OCI-LY1 (cell line): ENCODE results near the gene CSF3R.
A peak's percentile ranks its signal among the peaks of the same experiment; 100 is the strongest.

ENCODE experiments used
- H2AFZ ChIP-seq: fragments of 200-600 bp; sonication (generic), shearing (Covaris generic); 2 replicates; pipeline ENCODE4 v1.6.0; 2014; ENCODE audit warnings: antibody characterized with exemption, mild to moderate bottlenecking, low read length
- H3F3A ChIP-seq: fragments of 200-600 bp; sonication (generic), shearing (Covaris generic); 2 replicates; pipeline ENCODE4 v1.6.0; 2014; ENCODE audit warnings: mild to moderate bottlenecking, antibody characterized with exemption, low read length, moderate library complexity; ENCODE audit not compliant: insufficient read depth
- H3K27ac ChIP-seq: fragments of 200-600 bp; sonication (generic); 2 replicates; pipeline ENCODE4 v1.5.1; 2014; ENCODE audit warnings: low read length, mixed run types, mild to moderate bottlenecking, low read depth; ENCODE audit not compliant: poor library complexity, severe bottlenecking
- H3K27me3 ChIP-seq: fragments of 200-600 bp; sonication (generic); 2 replicates; pipeline ENCODE4 v1.6.0; 2014; ENCODE audit warnings: antibody characterized with exemption, mild to moderate bottlenecking, low read length, moderate library complexity; ENCODE audit not compliant: insufficient read depth
- H3K36me3 ChIP-seq: fragments of 200-600 bp; sonication (generic); 2 replicates; pipeline ENCODE4 v1.6.1; 2014; ENCODE audit warnings: mild to moderate bottlenecking, antibody characterized with exemption, low read length, moderate library complexity, mixed read lengths; ENCODE audit not compliant: insufficient read depth
- H3K4me1 ChIP-seq: fragments of 200-600 bp; sonication (generic); 2 replicates; pipeline ENCODE4 v1.5.1; 2014; ENCODE audit warnings: mild to moderate bottlenecking, low read length, moderate library complexity; ENCODE audit not compliant: insufficient read depth, severe bottlenecking
- H3K4me2 ChIP-seq: fragments of 200-600 bp; sonication (generic), shearing (Covaris generic); 2 replicates; pipeline ENCODE4 v1.6.1; 2014; ENCODE audit warnings: low read length
- H3K4me3 ChIP-seq: fragments of 200-600 bp; sonication (generic); 2 replicates; pipeline ENCODE4 v1.5.1; 2014; ENCODE audit warnings: low read length, low read depth, mild to moderate bottlenecking, mixed read lengths; ENCODE audit not compliant: poor library complexity, severe bottlenecking
- H3K79me2 ChIP-seq: fragments of 200-600 bp; shearing (Covaris generic); 2 replicates; pipeline ENCODE4 v1.6.1; 2016; ENCODE audit warnings: mixed run types, low read length, mixed read lengths; ENCODE audit not compliant: insufficient read depth
- H3K9ac ChIP-seq: fragments of 200-600 bp; sonication (generic), shearing (Covaris generic); 2 replicates; pipeline ENCODE4 v1.6.1; 2014; ENCODE audit warnings: mild to moderate bottlenecking, low read length, mixed read lengths
- H3K9me2 ChIP-seq: fragments of 200-600 bp; sonication (generic), shearing (Covaris generic); 2 replicates; pipeline ENCODE4 v1.6.1; 2014; ENCODE audit warnings: low read depth, mild to moderate bottlenecking, low read length, mixed read lengths
- H3K9me3 ChIP-seq: fragments of 200-600 bp; shearing (Covaris generic); 2 replicates; pipeline ENCODE4 v1.6.1; 2014; ENCODE audit warnings: low read length, mixed read lengths
- H4K20me1 ChIP-seq: fragments of 200-600 bp; sonication (generic), shearing (Covaris generic); 2 replicates; pipeline ENCODE4 v1.6.0; 2016; ENCODE audit warnings: mild to moderate bottlenecking, low read length; ENCODE audit not compliant: insufficient read depth
- EZH2 ChIP-seq: fragments of 200-600 bp; sonication (generic), shearing (Covaris generic); IDR thresholded peaks from 2 replicates; pipeline ENCODE4 v1.8.0; 2017; ENCODE audit warnings: borderline replicate concordance, mixed run types, mild to moderate bottlenecking, antibody characterized with exemption, low read length, moderate library complexity, mixed read lengths
- TF ChIP-seq, protein P1 (sequence below): fragments of 200-600 bp; sonication (generic), shearing (Covaris generic); IDR thresholded peaks from 2 replicates; pipeline ENCODE4 v1.5.1; 2017; ENCODE audit warnings: mild to moderate bottlenecking, antibody characterized with exemption, low read length, moderate library complexity, mixed read lengths

The CSF3R gene

DNA sequence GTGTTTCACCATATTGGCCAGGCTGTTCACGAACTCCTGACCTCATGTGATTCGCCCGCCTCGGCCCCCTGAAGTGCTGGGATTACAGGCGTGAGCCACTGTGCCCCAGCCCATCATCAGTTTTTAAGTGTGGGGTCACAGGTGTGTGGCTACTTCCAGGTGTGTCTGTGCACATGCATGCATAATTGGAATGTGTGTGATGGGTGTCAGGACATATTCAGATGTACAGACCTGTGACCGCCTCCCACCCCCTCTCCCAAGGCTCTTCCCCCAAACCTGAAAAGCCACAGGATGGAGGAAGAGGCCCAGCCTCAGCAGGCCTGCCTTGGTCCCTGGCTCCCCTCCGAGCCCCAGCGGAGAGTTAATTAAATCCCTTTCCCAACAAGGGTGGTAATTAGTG, 37.3 kb upstream of the CSF3R start:
- no peak overlapping the region for H3K9ac ChIP-seq
- H3K9me2 ChIP-seq: no peaks in the 10 kb centered on the region
- H3K4me1 ChIP-seq: no peaks in the 10 kb centered on the region
- TF ChIP-seq, protein P1, sequence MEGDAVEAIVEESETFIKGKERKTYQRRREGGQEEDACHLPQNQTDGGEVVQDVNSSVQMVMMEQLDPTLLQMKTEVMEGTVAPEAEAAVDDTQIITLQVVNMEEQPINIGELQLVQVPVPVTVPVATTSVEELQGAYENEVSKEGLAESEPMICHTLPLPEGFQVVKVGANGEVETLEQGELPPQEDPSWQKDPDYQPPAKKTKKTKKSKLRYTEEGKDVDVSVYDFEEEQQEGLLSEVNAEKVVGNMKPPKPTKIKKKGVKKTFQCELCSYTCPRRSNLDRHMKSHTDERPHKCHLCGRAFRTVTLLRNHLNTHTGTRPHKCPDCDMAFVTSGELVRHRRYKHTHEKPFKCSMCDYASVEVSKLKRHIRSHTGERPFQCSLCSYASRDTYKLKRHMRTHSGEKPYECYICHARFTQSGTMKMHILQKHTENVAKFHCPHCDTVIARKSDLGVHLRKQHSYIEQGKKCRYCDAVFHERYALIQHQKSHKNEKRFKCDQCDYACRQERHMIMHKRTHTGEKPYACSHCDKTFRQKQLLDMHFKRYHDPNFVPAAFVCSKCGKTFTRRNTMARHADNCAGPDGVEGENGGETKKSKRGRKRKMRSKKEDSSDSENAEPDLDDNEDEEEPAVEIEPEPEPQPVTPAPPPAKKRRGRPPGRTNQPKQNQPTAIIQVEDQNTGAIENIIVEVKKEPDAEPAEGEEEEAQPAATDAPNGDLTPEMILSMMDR: no peak
- TF ChIP-seq EZH2: no peak
- H3F3A ChIP-seq: no peaks in the 10 kb centered on the region
- no peak overlapping the region for H3K27ac ChIP-seq
- H3K4me3 ChIP-seq: no peak overlapping the region
- no peak overlapping the region for H2AFZ ChIP-seq
- H3K4me2 ChIP-seq: no peak overlapping the region
- H3K79me2 ChIP-seq: no peaks in the 10 kb centered on the region
- no peaks in the 10 kb centered on the region for H3K27me3 ChIP-seq
- no peaks in the 10 kb centered on the region for H4K20me1 ChIP-seq
- no peaks in the 10 kb centered on the region for H3K36me3 ChIP-seq
- no peaks in the 10 kb centered on the region for H3K9me3 ChIP-seq

DNA sequence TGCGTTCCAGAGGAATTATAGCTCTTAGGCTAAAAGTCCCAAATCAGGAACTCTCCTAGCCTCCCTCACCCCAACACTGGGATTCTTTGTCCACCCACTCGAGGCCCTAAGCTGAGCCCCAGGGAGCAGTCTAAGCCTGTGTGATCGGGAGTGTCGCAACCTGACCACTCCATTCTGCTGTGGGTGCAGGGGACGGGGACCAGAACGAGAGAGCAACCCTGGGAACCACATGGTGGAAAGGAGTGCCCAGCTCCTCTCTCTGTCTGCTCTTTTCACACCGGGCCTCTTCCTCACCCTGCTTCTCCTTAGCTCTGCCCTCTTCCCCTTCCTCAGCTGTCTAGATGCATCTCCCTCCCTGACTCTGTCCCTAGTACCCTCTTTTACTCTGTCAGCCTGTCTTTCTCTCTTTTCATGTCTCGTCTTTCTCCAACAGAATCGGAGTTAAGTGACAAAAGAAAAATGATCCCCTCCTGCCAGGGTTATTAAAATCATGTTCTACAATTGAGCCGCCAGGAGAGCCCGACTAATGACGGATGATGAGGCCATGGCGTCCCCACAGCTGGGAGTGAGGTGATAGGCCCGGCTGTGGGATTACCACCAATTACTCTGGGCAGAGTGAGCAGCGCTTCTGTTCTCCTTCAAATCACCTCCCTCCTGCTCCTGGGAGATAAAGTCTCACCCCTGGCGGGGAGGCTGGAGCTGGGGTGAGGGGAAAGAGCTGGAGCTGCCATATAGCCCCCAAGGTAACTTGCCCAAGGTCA, 34.5 kb upstream of the CSF3R start:
- TF ChIP-seq, protein P1: no peak
- no peak for TF ChIP-seq EZH2
- H3K27ac ChIP-seq: no peak overlapping the region
- H2AFZ ChIP-seq: no peak overlapping the region
- no peak overlapping the region for H3K4me3 ChIP-seq
- no peaks in the 10 kb centered on the region for H3K4me1 ChIP-seq
- no peaks in the 10 kb centered on the region for H3K36me3 ChIP-seq
- H3K9ac ChIP-seq: no peak overlapping the region
- H3K79me2 ChIP-seq: no peaks in the 10 kb centered on the region
- H3K9me3 ChIP-seq: no peaks in the 10 kb centered on the region
- H4K20me1 ChIP-seq: no peaks in the 10 kb centered on the region
- H3K9me2 ChIP-seq: no peaks in the 10 kb centered on the region
- no peaks in the 10 kb centered on the region for H3K27me3 ChIP-seq
- H3F3A ChIP-seq: no peaks in the 10 kb centered on the region
- H3K4me2 ChIP-seq: no peak overlapping the region

DNA sequence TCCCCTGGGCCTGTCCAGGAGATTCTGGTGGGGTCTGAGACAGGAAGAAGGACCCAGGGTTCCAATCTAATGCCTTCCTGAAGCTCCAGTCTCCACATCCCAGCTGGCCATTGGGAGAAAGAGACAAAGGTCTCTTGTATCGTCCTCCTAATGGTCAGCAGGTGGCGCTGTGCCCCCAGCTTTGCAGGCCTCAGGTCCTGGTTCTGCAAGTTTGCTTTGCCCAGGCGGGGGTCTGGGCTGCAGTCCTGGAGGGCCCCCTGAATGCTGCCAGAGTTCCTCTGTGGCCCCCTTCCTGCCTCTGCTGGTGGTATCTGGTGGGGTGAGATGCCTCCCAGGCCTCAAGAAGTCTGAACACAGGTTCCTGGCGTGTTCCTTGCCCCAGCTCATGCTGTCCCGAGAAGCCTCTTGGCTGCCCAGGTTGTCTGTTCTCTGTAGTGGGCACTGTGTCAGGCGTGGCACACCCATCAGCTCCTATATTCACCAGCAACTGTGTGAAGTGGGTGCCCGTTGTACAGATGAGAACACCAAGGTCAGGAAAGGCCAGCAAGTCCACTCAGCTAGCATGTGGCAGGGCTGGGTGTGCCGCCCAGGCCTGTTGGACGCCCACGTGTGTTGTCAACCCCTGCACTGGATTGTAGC, 33.8 kb upstream of the CSF3R start:
- Histone ChIP-seq H3K9me2 (no peaks in the 10 kb centered on the region), H3F3A (no peaks in the 10 kb centered on the region), H3K9me3 (no peaks in the 10 kb centered on the region), H3K4me1 (no peaks in the 10 kb centered on the region), H3K36me3 (no peaks in the 10 kb centered on the region), H3K4me2 (no peak overlapping the region), H3K27me3 (no peaks in the 10 kb centered on the region), H3K9ac (no peak overlapping the region), H4K20me1 (no peaks in the 10 kb centered on the region), H3K4me3 (no peak overlapping the region), H3K27ac (no peak overlapping the region), H3K79me2 (no peaks in the 10 kb centered on the region), H2AFZ (no peak overlapping the region)
- TF ChIP-seq, protein P1: peak; percentile 91
- no peak for TF ChIP-seq EZH2
